ENCODE measurements around the gene PRDX2. TPM values are rescaled to one million over a fixed set of nuclear protein-coding genes. Genes with fewer than 3 reads are reported as not detected.
"Not testable (repeated sequence)": the region's sequence is repeated elsewhere in the genome, so short reads cannot be mapped to it uniquely, and the experiment has no call there.

The PRDX2 gene
- total RNA-seq, 3 donors from 2014 or later, result 225 to 266 (median 256) TPM

- Histone ChIP-seq H3K4me1 (ENCODE audit: low read depth) (peaks cover 9% of the 10 kb centered on the region), H3K4me3 (no peak overlapping the region), H3K9me3 (no peaks in the 10 kb centered on the region), H3K36me3 (ENCODE audit: low read depth) (no peaks in the 10 kb centered on the region)
- no peak for DNase-seq
- intact Hi-C loops (cut with DNase I, micrococcal nuclease), result no loop called here
- ATAC-seq, result no peak
- TF ChIP-seq CTCF (IDR thresholded peaks at IDR 0.05), result no peak
Observed at GRCh38 chr19:12833418-12833737, 31.8 kb upstream of the PRDX2 start.

- ATAC-seq, result peak; percentile 68
- TF ChIP-seq CTCF (IDR thresholded peaks at IDR 0.05), result no peak
- Histone ChIP-seq H3K4me1 (ENCODE audit: low read depth) (peaks cover 8% of the 10 kb centered on the region), H3K9me3 (no peaks in the 10 kb centered on the region), H3K4me3 (no peak overlapping the region), H3K36me3 (ENCODE audit: low read depth) (no peaks in the 10 kb centered on the region)
- intact Hi-C loops (cut with DNase I, micrococcal nuclease), result no loop called here
- DNase-seq, result peak; percentile 62 to 76 (median 73)
Observed at GRCh38 chr19:12828494-12828893, 26.9 kb upstream of the PRDX2 start.

GRCh38 chr19:12825254-12826131 lies 23.9 kb upstream of the PRDX2 start:
- H3K4me1 ChIP-seq (ENCODE audit: low read depth), result peaks cover 3% of the 10 kb centered on the region
- DNase-seq (peak in 1 of 3 donors; percentile 48), ATAC-seq (peak; percentile 61)
- TF ChIP-seq CTCF (IDR thresholded peaks at IDR 0.05), result peak; percentile 16
- intact Hi-C loops (cut with DNase I, micrococcal nuclease), result no loop called here
- no peaks in the 10 kb centered on the region for H3K9me3 ChIP-seq
- H3K36me3 ChIP-seq (ENCODE audit: low read depth), result no peaks in the 10 kb centered on the region
- H3K4me3 ChIP-seq, result no peak overlapping the region

GRCh38 chr19:12821761-12822160 lies 20.2 kb upstream of the PRDX2 start:
- Histone ChIP-seq H3K4me3 (no peak overlapping the region), H3K36me3 (ENCODE audit: low read depth) (no peaks in the 10 kb centered on the region), H3K4me1 (ENCODE audit: low read depth) (no peaks in the 10 kb centered on the region), H3K9me3 (no peaks in the 10 kb centered on the region)
- intact Hi-C loops (cut with DNase I, micrococcal nuclease), result no loop called here
- DNase-seq (no peak), ATAC-seq (no peak)
- no peak for TF ChIP-seq CTCF (IDR thresholded peaks at IDR 0.05)

- ATAC-seq; H3K9me3 ChIP-seq; H3K4me3 ChIP-seq; H3K4me1 ChIP-seq (ENCODE audit: low read depth); intact Hi-C loops (cut with DNase I, micrococcal nuclease); DNase-seq; H3K36me3 ChIP-seq (ENCODE audit: low read depth): not testable (repeated sequence)
Observed at GRCh38 chr19:12817810-12818209, 16.2 kb upstream of the PRDX2 start.

GRCh38 chr19:12817188-12817587 lies 15.6 kb upstream of the PRDX2 start:
- DNase-seq; H3K36me3 ChIP-seq (ENCODE audit: low read depth); H3K9me3 ChIP-seq; intact Hi-C loops (cut with DNase I, micrococcal nuclease); ATAC-seq; H3K4me1 ChIP-seq (ENCODE audit: low read depth); H3K4me3 ChIP-seq: not testable (repeated sequence)
